Body of pancreas (tissue), 4 donors: Measurements from ENCODE around the gene CACNG5. TPM values are rescaled to one million over a fixed set of nuclear protein-coding genes. Genes with fewer than 3 reads are reported as not detected.
"Not testable (repeated sequence)": the region's sequence is repeated elsewhere in the genome, so short reads cannot be mapped to it uniquely, and the experiment has no call there.

Experiments
- ATAC-seq: fragments of 150-250 bp; one replicate; pipeline ENCODE4 v1.9.1; 2016
- DNase-seq, 4 donors: peaks; one replicate each; pipeline ENCODE4 v3.0.0-alpha.2; 2019
- H3K27ac ChIP-seq, 4 donors: fragments of 200-600 bp; sonication (generic); 1 replicate in 3 of 4; 2 replicates in 1 of 4; pipeline versions ENCODE4 v1.5.1 to v1.6.1; 2016 to 2019; ENCODE audit warnings: mild to moderate bottlenecking in 1 of 4, mixed read lengths in 1 of 4, moderate library complexity in 1 of 4
- H3K27me3 ChIP-seq, 2 donors: fragments of 200-600 bp; sonication (generic); one replicate each; pipeline ENCODE4 v1.6.0; 2016; ENCODE audit warnings: mild to moderate bottlenecking in 1 of 2
- H3K36me3 ChIP-seq, 2 donors: fragments of 200-600 bp; sonication (generic); replicated peaks in 1 of 2; 2 replicates each; pipeline ENCODE4 v1.5.1; 2016; ENCODE audit warnings: low read depth in 2 of 2; ENCODE audit not compliant: insufficient read depth in 1 of 2
- H3K4me1 ChIP-seq: fragments of 200-600 bp; sonication (generic); one replicate; pipeline ENCODE4 v1.6.0; 2016
- H3K4me3 ChIP-seq, 2 donors: fragments of 200-600 bp; sonication (generic); 1 replicate in 1 of 2; 2 replicates in 1 of 2; pipeline ENCODE4 v1.5.1; 2016 to 2019
- H3K9me3 ChIP-seq, 3 donors: fragments of 200-600 bp; sonication (generic); 1 replicate in 2 of 3; 2 replicates in 1 of 3; pipeline ENCODE4 v1.5.1; 2016
- CTCF ChIP-seq, 7 experiments: fragments of 450-650 bp in 4 of 7; fragments of 200-600 bp in 3 of 7; sonication (generic) in 3 of 7; IDR thresholded peaks; one replicate each; pipeline ENCODE4 v1.5.1; 2016 to 2019; ENCODE audit warnings: antibody characterized with exemption in 7 of 7
- POLR2A ChIP-seq, 3 donors: fragments of 450-650 bp; IDR thresholded peaks; one replicate each; pipeline ENCODE4 v1.6.1; 2016; ENCODE audit warnings: antibody characterized with exemption in 3 of 3, mild to moderate bottlenecking in 2 of 3
- WGBS, 2 donors: methylation state at CpG; one replicate each; pipeline ENCODE4 v1.1.5; 2017; 5-methylcytosine and 5-hydroxymethylcytosine counted together
- intact Hi-C: fragments of 100-400 bp; cut with DNase I; formaldehyde crosslinking; loops from one replicate; pipeline ENCODE4 v1.15.1; 2023
- total RNA-seq, 2 donors: library from RNA; depleted of rRNA; stranded (reverse); fragments of >200 nt; gene quantifications; one replicate each; pipeline ENCODE4 v1.1.0, GENCODE V29; 2016

The CACNG5 gene
- total RNA-seq, 2 donors from 2014 or later = 0.52 TPM; not detected in 1

- Histone ChIP-seq H3K4me3 (no peak overlapping the region), H3K9me3 (no peaks in the 10 kb centered on the region), H3K36me3 (no peaks in the 10 kb centered on the region), H3K27ac (no peak overlapping the region), H3K27me3 (no peaks in the 10 kb centered on the region), H3K4me1 (peaks cover 15% of the 10 kb centered on the region)
- TF ChIP-seq CTCF (IDR thresholded peaks at IDR 0.05) (peak in 6 of 7 experiments; percentile 24 to 49 (median 45)), POLR2A (IDR thresholded peaks at IDR 0.05) (no peak)
- ATAC-seq (no peak), DNase-seq (no peak)
- intact Hi-C loops = no loop called here
- 58 to 60% methylated on average over 9 of the region's 9 CpGs for WGBS, 2 donors
Observed at GRCh38 chr17:66900126-66901010, 65.5 kb downstream of the CACNG5 start.

- H3K9me3 ChIP-seq, ATAC-seq, intact Hi-C loops, H3K4me3 ChIP-seq, H3K27ac ChIP-seq, H3K36me3 ChIP-seq, DNase-seq, H3K27me3 ChIP-seq: not testable (repeated sequence)
- peaks cover 26% of the 10 kb centered on the region for H3K4me1 ChIP-seq
- 70 to 90% methylated on average over 6 of the region's 6 CpGs for WGBS, 2 donors
Observed at GRCh38 chr17:66903296-66903695, 68.4 kb downstream of the CACNG5 start.

- intact Hi-C loops = no loop called here
- ATAC-seq = no peak
- 80 to 92% methylated on average over 6 to 10 of the region's 10 CpGs for WGBS, 2 donors
- Histone ChIP-seq H3K4me1 (peaks cover 26% of the 10 kb centered on the region), H3K27me3 (no peaks in the 10 kb centered on the region), H3K36me3 (no peaks in the 10 kb centered on the region), H3K27ac (peak overlapping the region in 2 of 4 donors; percentile 65 to 74), H3K4me3 (no peak overlapping the region), H3K9me3 (no peaks in the 10 kb centered on the region)
- TF ChIP-seq POLR2A (IDR thresholded peaks at IDR 0.05) (no peak), CTCF (IDR thresholded peaks at IDR 0.05) (no peak)
- no peak for DNase-seq
Observed at GRCh38 chr17:66903781-66904180, 68.9 kb downstream of the CACNG5 start.

GRCh38 chr17:66904760-66905624, 70.1 kb downstream of the CACNG5 start:
- Histone ChIP-seq H3K27me3 (no peaks in the 10 kb centered on the region), H3K36me3 (no peaks in the 10 kb centered on the region), H3K4me3 (no peak overlapping the region), H3K4me1 (peaks cover 22% of the 10 kb centered on the region), H3K9me3 (no peaks in the 10 kb centered on the region), H3K27ac (peak overlapping the region; percentile 59 to 78 (median 70))
- TF ChIP-seq CTCF (IDR thresholded peaks at IDR 0.05) (peak in 2 of 7 experiments; percentile 1 to 7), POLR2A (IDR thresholded peaks at IDR 0.05) (no peak)
- DNase-seq = peak; percentile 43 to 71 (median 56)
- intact Hi-C loops = loop anchor here (5.0 kb wide), 1 partner anchor 178 kb away; no protein-coding TSS in a partner anchor
- peak; percentile 70 for ATAC-seq
- WGBS, 2 donors = 13 to 16% methylated on average over 10 to 12 of the region's 12 CpGs
